NCI-H187 treated with DMSO at 0.1 percent for 48 hours (cell line): ENCODE measurements around the gene EVC2.

Experiments
- DNase-seq: peaks from one replicate; lab custom pipeline; 2025; lab: John Stamatoyannopoulos, UW

Gene EVC2

GRCh38 chr4:5566991-5567390, 141.4 kb downstream of the EVC2 start:
- no peak for DNase-seq

GRCh38 chr4:5566526-5566925, 141.8 kb downstream of the EVC2 start:
- no peak for DNase-seq

DNA sequence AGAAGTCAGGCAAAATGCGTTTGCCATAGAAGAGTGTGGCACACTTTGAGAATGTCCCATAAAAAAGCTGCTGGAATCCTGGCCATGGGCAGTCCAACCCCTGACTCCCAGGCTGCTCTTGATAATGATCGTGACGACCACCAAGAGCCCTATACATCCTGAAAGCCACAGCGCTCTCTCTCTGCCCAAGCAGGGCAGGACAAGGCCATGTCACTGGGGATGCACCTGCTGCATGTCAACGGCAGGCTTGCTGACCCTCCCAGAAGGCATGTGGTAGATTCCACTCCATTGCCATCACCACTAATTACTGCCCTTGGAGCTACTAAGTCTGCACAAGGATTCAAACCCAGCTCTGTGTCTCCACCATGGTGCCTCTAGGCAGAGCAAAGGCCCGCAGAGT, 144.5 kb downstream of the EVC2 start:
- DNase-seq = no peak

GRCh38 chr4:5562476-5562875, 145.9 kb downstream of the EVC2 start:
- DNase-seq = no peak

- no peak for DNase-seq
These were observed 147.1 kb downstream of the EVC2 start for GRCh38 chr4:5561286-5561685.

GRCh38 chr4:5558502-5558901, 149.9 kb downstream of the EVC2 start:
- DNase-seq = no peak

- DNase-seq = no peak
These were observed 154.0 kb downstream of the EVC2 start for GRCh38 chr4:5554376-5554775.

DNA sequence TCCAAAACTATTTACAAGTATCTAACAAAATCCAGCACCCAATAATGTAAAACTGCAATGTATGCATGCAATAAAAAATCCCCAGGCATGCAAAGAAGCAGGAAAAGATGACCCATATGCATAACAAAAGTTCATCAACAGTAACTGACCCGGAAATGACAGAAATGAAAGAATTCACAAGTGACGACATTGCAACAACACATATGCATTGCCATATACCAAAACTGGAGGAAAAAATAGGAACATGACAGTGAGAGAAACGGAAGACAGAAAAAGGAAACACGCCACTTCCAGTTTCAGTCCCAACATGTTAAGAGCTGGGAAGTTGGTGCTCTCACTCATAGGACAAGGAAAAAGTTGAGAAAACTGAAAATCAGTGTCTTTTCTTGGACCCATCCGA, 154.6 kb downstream of the EVC2 start:
- no peak for DNase-seq

DNA sequence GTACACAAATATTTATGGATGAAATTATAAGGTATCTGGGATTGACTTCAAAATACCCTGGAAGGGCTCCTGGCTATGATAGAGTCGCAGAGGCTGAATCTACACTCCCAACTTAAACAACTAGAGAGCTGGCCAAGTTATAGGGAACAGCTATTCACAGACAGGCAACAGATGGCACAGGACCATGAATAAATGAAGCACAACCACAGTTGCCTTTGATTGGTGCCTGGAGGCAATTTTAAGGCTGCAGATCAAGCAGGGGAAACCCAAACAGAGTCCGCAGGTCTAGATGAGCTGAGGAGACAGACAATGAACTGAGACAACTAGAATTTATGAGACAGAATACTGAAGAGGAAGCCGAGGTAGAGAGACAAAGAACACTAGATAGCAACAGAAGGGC, 155.9 kb downstream of the EVC2 start:
- no peak for DNase-seq

GRCh38 chr4:5547651-5548249, 160.6 kb downstream of the EVC2 start:
- no peak for DNase-seq

GRCh38 chr4:5545271-5545670, 163.1 kb downstream of the EVC2 start:
- DNase-seq = no peak

- DNase-seq = no peak
These were observed 163.6 kb downstream of the EVC2 start for GRCh38 chr4:5544762-5545161.

DNA sequence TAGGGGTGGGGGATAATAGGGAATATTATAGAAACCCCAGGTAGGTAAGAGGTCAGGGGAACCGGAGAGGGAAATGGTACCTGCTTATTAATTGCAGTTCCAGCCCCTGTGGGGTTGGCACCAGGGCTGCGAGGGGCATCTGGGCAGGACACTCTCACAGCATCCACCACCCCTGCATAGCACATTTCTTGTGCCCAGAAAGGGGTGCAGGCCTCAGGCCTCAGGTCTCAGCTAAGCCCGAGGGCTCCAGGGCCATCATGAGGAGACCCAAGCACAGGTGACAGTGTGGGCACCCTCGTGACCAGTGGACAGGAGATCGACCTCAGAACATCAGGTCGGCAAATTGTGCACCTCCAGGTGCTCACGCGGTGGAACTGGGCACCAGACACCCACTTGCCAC, 164.7 kb downstream of the EVC2 start:
- no peak for DNase-seq

DNA sequence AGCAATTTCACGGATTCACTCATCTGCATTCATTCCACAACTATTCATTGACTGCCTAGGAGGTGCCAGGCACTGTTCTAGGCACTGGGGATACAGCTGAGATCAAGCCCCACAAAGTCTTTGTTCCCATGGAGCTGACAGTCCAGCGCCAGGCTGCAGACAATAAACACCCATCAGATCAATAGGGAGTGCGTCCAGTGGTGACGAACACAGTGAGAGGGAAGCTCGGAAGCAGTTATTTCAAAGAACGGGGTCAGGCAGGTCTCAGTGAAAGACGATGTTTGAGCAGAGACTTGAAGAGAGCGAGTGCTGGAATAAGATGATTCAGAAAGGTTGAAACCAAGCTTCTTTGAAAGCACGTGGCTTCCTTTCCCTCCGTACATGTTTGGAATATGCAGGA, 167.2 kb downstream of the EVC2 start:
- DNase-seq = no peak

DNA sequence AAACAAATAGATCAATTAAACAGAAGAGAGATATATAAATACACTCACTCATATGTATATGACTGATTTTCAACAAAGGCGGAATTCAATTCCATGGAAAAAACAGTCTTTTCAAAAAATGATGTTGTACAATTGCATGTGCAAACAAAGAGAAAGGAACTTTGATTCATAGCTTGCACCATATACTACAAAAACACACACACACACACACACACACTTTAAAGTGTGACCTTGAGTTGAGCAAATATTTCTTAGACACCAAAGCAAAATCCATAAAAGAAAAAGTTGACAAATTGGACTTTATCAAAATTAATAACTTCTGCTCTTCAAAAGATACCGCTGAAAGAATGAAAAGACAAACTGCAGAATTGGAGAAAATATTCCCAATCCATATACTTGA, 168.8 kb downstream of the EVC2 start:
- no peak for DNase-seq

- no peak for DNase-seq
These were observed 176.3 kb downstream of the EVC2 start for GRCh38 chr4:5532100-5532499.

- DNase-seq = no peak
These were observed 180.3 kb downstream of the EVC2 start for GRCh38 chr4:5528031-5528436.

DNA sequence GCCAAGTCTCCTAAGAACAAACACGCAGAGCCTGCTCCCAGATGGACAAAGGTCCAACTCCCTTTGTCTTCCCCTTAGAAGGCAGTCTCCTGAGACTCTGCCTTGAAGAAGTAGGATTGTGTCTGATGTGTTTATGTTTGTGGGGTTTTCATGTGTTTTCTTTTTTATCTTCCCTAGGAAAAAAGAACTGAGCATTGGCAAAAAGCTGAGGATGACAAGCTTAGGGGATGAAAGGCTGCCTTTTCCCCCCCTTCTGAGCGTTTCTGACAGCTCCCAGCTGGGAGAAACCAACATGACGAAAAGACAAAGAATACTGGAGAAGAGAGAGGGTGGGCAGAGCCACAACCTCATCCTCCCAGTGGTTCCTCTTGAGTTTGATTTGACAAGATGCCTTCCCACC, 181.1 kb downstream of the EVC2 start:
- no peak for DNase-seq

GRCh38 chr4:5526080-5526846, 182.1 kb downstream of the EVC2 start:
- DNase-seq = no peak

DNA sequence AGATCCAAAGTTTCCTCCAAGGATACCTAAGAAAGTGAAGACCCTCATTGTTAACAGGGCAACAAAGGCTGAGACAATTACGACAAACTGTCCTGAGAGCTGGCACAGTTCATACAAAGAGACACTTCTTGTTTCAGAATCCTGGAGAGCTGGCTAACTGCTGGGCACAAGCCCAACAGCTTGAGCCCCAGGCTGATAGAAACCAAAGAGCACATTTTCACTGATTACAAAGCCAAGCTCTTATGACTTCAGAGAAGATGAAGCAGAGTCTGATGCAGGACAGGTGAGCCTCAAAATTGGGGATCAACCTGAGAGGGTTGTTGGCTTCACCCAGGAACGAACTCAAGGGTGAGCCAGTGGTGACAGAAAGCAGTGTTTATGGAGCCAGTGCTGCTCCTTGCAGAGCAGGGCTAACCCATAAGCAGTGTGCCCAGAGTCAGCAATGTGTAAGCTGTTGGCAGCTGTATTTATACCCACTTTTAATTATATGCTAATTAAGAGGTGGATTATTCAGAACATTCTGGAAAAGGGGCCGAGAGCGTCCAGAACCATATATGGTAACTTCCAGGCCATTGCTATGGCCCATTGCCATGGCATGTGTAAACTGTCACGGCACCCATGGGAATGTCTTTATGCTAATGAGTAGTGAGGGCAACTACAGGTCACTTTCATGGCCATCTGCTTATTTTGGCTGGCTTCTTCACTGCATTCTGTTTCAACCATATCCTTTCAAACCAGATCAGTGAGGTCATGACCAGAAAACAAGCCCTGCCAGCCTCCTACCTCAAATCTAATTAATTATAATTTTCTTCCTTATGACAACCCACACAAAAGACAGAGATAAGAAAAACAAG, 183.7 kb downstream of the EVC2 start:
- no peak for DNase-seq

- DNase-seq = no peak
These were observed 191.0 kb downstream of the EVC2 start for GRCh38 chr4:5517372-5517771.

- no peak for DNase-seq
These were observed 192.7 kb downstream of the EVC2 start for GRCh38 chr4:5515646-5516045.
